HG02852 (cell line): ENCODE results near the gene SCPEP1.

Experiments
- ATAC-seq: cut with Tn5 transposase; IDR thresholded peaks from one replicate; pipeline ENCODE4 v1.9.1; 2021; ENCODE audit warnings: mild to moderate bottlenecking, moderate library complexity; ENCODE audit not compliant: unreplicated experiment

Gene SCPEP1

DNA sequence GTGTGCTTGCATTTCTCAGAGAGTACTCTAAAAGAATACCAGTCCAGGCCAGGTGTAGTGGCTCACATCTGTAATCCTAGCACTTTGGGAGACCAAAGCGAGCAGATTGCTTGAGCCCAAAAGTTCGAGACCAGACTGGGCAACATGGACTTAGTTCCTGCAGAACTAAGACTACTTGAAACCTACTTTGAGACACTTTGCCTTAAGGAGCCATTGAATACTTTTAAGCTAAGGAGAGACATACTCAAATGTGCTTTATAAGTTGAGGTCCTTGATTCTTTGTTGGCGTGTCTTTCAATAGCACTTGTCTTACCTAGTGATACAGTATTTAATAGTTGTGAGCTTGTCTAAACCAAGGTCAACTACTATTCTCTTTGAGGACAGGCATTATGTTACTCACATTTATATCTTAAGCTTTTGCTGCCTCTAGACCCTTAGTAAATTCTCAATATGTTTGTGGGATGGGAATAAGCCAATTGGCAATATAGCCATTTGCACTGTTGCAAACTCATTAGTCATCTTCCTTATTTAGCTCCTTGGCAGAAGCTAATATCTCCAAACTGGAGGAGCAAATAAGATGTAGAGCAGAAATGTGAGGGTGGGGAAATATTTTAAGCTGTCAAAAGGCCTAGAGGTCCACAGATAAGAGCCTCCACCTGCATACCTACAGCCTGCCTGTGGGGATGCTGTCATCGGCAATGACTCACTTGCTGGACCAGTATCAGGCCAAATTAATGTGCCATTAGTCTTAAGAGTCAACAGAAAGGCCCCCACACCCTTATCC lies 16.3 kb downstream of the SCPEP1 start:
- no peak for ATAC-seq

GRCh38 chr17:56995766-56996165 lies 17.8 kb downstream of the SCPEP1 start:
- ATAC-seq: no peak

DNA sequence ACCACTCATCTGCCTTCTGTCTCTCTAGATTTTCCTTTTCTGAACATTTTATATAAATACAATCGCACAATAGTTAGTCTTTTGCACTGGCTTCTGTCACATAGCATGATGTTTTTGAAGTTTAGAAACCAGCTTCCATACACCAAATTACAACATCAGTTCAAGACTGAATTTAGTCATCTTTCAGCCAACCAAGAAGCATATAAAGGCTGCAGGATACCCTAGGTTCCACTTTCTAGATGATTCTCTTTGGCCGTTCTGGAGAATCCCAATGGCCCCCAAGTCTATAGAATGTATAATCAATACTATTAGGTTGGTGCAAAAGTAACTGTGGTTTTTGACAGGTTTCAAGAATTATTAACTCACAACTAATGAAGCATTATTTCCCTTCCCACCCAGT lies 19.4 kb downstream of the SCPEP1 start:
- ATAC-seq: no peak

- no peak for ATAC-seq
These were observed 23.6 kb downstream of the SCPEP1 start for GRCh38 chr17:57001541-57001940.

GRCh38 chr17:57002904-57003303 lies 25.0 kb downstream of the SCPEP1 start:
- ATAC-seq: no peak

- ATAC-seq: peak; percentile 84
These were observed 27.1 kb downstream of the SCPEP1 start for GRCh38 chr17:57004944-57005579.

- ATAC-seq: no peak
These were observed 28.1 kb downstream of the SCPEP1 start for GRCh38 chr17:57006040-57006439.

DNA sequence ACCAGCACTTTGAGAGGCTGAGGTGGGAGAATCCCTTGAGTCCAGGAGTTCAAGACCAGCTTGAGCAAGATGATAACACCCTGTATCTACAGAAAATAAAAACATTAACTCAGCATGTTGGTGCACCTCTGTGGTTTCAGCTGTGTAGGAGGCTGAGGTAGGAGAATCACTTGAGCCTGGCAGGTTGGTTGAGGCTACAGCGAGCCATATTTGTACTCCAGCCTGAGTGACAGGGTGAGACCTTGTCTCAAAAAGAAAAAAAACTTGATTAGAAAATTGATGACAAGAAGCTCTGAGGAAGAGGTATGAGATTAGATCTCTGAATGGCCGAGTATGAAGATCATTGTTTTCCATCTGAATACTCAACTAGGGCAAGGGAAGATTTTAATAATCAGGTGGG lies 31.0 kb downstream of the SCPEP1 start:
- ATAC-seq: no peak

- ATAC-seq: peak; percentile 66
These were observed 32.0 kb downstream of the SCPEP1 start for GRCh38 chr17:57009737-57010445.

DNA sequence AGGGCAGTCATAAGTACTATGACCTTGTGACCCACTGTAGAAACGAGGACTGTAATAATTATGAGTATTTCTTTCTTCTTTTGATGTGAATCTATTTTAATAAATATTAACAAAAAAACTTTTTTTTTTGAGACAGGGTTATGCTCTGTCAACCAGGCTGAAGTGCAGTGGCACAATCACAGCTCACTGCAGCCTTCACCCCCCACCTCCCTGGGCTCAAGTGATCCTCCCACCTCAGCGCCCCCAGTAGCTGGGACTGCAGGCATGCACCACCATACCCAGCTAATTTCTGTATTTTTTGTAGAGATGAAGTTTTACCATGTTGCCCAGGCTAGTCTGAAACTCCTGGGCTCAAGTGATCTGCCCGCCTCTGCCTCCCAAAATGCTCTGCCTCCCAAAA lies 32.6 kb downstream of the SCPEP1 start:
- no peak for ATAC-seq

DNA sequence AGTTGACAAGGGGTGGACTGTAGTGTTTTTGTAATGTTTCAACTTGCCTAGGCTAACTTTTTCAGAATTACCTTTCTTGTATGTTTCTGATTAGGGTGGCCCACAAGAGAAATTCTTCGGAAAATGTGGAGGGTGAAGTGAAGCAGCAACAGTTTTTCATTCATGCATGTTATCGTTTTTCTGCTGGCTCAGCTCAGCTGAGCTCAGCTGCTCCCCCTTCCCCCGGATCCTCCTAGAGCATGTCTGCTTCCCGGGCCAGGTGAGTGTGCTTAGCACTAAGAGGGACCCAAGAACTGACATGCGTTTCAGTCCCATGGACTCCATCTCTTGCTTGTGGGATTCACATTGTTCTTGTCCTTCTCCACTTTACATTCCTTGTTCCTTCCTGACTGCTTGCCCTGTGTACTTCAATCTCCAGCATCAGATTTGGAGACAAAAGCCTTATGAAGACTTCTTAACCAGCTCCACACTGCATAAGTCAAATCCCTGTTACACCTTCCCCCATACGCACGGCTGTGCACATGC lies 33.6 kb downstream of the SCPEP1 start:
- no peak for ATAC-seq

DNA sequence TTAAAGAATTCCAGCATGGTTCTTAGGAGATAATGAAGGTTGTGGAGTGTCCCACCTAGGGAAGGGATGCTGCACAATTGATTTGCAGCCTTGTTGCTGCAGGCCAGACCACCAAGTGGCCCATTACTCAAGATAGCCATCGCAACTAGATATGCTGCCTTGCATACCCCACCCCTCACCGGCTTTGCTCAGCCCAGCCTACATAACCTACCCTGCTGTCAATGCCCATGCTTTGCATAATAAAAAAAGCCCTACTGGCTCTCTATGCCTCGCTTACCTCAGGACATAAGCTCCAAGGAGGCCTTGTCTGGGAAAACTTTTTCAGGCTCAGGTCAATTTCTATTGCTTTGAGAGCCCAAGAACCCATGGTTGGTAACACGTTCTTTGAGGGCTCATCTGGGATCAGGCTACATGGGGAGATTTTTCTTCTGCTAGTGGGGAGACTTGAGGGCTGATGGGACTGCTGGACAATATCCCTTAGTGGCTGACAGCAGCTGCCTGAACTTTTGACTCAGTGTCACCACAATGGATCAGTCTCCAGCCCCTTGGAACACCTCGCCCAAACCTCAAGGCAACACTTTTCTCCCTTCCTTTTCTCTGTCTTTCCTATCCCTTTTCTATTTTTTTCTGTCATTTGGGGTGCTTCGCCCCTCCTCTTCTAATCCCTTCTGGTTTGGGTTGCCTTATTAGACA lies 38.3 kb downstream of the SCPEP1 start:
- no peak for ATAC-seq

DNA sequence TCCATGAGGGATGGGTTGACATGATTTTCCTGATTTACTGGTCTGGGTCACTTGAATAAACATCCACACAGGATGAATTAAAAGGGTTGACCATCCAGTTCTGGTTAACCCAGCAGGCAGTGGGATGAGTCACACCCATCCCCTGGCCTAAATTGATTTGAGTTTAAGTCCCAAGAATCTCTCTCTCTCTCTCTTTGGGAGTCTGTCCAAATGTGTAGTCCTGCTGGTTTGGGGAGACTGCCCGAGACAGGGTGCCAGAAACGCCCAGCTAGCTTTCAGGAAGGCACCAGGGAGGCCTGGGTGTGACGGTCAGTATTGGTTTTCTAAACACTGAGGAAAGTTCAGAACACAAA lies 38.8 kb downstream of the SCPEP1 start:
- no peak for ATAC-seq

GRCh38 chr17:57017625-57018024 lies 39.7 kb downstream of the SCPEP1 start:
- no peak for ATAC-seq

DNA sequence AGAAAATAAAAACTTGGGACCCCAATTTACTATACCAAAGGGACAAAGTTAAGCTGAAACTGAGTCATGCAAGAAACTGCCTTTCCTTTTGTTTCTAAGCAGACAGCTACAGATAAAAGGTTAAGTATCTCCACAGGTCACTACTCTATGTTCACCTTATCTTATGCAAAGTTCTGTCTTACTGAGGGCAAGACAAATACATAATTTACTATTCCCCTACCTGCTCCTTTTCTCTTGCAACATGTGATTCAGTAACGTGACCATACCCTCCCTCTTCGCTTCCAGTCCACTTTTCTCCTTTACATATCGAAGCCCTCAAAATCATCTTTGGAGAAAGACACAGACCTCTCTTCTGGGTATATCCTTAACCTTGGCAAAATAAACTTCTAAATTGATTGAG lies 42.3 kb downstream of the SCPEP1 start:
- ATAC-seq: no peak

DNA sequence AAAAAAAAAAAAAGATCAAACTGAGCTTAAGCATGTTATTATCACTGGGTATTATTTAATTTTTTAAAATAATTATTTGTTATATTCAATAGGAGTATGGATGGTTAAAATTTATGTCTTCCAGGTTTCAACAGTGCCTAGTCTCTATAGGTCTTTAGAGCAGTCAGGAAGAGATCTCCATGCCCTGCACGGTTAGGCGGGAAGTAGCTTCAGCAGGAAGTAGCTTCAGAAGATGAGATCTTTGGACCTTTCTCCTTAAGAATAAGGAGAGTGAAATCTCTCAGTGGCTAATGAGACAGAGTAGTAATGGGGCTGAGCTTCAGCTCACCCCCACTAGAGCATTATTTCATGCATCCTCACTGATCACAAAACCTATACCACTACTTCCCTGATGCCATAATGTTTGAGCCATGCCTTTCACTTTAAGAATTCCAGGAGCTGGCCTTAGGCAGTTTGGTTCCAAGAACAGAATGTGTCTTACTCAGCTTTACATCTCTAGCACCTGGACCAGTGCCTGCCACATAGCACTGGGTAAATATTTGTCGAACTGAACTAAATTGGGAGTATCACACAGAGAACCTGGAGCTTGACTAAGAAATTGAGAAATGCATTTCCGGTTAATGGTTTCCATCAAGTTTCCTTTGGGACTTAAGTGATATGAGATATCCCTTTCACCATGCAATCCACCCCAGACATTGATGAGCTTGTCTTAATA lies 43.5 kb downstream of the SCPEP1 start:
- no peak for ATAC-seq

- no peak for ATAC-seq
These were observed 47.9 kb downstream of the SCPEP1 start for GRCh38 chr17:57025876-57026275.

DNA sequence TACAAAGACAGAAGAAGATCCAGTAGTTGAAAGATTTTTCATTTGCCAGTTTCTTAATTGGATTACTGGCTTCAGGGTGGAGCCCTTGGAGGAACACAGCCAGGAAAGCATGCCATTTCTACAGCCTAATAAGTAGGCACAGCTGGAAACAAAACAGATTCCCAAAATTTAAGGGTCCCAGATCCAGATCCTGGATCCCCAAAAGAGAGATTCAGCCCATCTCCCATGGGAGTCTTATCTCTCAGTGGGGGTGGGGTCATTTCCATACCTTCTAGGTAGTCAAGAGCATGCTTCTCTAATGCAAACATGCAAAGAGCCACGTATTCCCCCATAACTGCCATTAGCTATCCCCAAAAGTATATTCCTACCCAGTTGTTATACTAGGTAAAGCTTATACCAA lies 49.9 kb downstream of the SCPEP1 start:
- no peak for ATAC-seq

GRCh38 chr17:57032343-57032742 lies 54.4 kb downstream of the SCPEP1 start:
- ATAC-seq: no peak

- no peak for ATAC-seq
These were observed 55.4 kb downstream of the SCPEP1 start for GRCh38 chr17:57033296-57033695.
